Activated gamma-delta T cell treated with anti-CD3 and anti-CD28 coated beads, Interleukin-2, amount 50 U/mL, for 16 hours (primary cell): ENCODE data around the gene TTC28.

Source experiments
- DNase-seq: peaks from one replicate; pipeline ENCODE4 v3.0.0-alpha.2; 2020; ENCODE audit warnings: low read depth

TTC28 gene

GRCh38 chr22:27961680-27962079, 718.0 kb downstream of the TTC28 start:
- no peak for DNase-seq

- DNase-seq = no peak
Measured at GRCh38 chr22:27961182-27961581, 718.5 kb downstream of the TTC28 start.

DNA sequence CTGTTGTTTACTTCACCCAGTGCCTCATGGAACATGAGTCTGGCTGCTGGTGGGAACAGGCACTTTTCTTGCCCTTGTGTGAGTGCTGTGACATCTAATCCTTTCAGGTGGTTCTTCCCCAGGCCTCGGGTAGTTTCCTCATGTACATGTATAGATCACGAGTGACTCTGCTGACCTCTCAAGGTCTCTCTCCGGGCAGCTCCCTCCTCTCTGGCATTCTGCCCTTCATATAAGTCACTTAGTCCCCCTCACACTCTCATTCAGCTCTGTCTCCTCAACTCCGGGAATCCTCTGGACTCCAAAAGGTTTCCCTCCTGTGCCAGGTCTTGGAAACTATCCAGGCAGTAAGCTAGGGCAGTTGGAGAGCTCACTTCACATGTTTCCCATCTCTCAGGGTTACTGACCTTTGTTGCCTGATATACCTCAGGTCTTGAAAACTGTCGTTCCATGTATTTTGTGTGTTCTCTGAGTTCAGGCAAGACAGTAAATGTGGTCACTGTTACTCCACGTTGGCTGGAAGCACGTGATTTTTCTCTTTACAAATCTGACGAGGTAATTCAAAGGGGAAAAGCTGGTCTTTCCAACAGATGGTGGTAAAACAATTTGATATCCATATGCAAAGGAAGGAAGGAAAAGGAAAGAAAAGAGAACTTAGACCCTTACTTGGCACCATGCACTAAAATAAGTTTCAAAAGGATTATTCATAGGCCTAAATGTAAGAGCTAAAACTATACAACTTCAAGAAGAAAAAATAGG, 720.1 kb downstream of the TTC28 start:
- DNase-seq = no peak

DNA sequence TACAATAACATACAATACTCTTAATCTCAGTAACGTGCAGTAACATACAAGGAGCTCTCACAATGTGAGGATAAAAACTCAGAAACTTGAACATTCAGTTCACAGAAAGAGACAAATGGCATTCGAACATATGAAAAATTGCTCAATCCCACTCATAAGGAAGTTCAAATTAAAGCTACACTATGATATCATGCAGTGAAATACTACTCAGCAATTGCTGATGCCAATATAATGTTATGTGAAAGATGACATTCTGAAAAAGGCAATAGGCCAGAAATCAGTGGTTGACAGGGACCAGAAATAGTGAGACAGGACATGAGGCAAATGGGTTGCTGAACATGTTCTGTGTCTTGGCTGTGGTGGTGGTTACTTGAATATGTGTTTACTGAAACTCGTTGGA, 726.9 kb downstream of the TTC28 start:
- no peak for DNase-seq

- DNase-seq = no peak
Measured at GRCh38 chr22:27952091-27952490, 727.5 kb downstream of the TTC28 start.

GRCh38 chr22:27949421-27949820, 730.2 kb downstream of the TTC28 start:
- DNase-seq = no peak

GRCh38 chr22:27948569-27948968, 731.1 kb downstream of the TTC28 start:
- DNase-seq = no peak

DNA sequence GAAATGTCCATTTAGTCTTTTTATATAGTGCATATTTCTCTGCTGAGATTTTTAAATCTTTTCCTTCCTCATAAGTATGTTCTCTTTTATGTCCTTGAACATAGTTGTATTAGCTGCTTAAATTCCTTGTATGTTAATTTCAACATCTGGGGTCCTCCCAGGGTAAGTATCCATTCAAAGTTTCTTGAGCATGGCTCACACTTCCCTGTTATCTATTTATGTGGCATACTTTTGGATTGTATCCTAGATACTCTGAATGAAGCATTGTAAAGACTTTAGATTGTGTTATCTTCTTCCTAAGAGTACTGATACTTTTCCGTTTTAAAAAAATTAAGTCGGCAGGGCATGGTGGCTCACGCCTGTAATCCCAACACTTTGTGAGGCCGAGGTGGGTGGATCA, 732.2 kb downstream of the TTC28 start:
- DNase-seq = no peak

DNA sequence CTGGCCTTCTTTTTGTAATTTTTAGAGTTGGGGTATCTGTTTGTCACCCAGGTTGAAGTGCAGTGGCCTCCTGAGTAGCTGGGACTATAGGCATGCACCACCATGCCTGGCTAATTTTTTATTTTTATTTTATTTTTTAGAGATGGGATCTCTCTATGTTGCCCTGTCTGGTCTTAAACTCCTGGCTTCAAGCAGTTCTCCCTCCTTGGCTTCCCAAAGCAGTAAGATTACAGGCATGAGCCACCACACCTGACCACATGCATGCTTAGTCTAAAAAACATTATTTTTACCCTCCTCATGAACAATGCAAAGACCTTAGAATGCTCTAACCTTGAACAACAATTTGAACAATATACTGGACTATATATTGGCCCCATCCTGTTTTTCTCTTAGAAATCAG, 738.5 kb downstream of the TTC28 start:
- no peak for DNase-seq

DNA sequence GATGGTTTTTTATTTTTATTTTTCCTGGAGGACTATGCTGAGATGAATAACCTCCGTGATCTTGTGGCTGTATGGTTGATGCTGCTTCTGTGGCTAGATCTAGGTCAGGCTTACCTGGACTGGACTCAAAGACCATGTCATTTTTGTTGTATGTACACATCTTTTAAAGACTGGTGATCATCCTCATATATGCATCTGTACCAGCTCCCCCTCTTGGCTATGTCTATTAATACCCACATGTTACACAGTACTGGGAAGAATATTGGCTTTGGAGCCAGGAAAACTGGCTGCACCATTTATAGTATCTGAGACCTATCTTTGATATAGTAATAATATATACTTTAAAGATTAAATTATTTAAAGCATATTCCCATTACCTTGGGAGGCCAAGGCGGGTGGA, 742.2 kb downstream of the TTC28 start:
- no peak for DNase-seq

DNA sequence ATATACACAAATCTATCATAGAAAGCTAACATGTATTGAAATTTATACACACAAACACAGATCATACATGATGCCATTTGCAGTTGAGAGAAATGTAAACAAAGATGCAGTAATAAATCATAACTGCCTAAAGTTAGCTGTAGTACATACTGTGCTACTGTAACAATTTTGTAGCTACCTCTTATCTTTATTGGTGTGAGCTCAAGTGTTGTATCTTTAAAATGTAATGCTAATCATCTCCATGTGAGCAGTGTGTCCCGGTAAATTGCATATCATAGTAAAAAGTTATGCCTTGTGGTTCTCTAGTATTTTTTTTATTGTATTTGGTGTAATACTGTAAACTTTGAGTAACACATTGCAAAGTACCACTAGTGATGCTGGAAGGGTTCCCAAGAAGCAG, 743.7 kb downstream of the TTC28 start:
- DNase-seq = no peak

DNA sequence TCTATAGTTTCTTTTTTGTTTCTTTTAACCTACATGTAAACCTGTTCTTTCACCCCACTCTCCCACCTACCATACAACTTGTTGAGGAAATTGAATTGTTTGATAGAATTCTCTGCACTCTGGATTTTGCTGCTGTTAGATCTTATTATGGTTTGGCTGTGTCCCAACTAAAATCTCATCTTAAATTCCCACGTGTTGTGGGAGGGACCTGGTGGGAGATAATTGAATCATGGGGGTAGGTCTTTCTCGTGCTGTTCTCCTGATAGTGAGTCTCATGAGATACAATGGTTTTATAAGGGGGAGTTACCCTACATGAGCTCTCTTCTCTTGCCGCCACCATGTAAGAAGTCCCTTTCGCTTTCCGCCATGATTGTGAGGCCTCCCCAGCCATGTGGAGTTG, 745.6 kb downstream of the TTC28 start:
- DNase-seq = no peak

- DNase-seq = no peak
Measured at GRCh38 chr22:27933186-27933983, 746.3 kb downstream of the TTC28 start.

- no peak for DNase-seq
Measured at GRCh38 chr22:27930331-27931060, 749.1 kb downstream of the TTC28 start.
